ENCODE results near the gene XRN2. TPM values are rescaled to one million over a fixed set of nuclear protein-coding genes. Genes with fewer than 3 reads are reported as not detected.
A peak's percentile ranks its signal among the peaks of the same experiment; 100 is the strongest.

Gene XRN2, protein sequence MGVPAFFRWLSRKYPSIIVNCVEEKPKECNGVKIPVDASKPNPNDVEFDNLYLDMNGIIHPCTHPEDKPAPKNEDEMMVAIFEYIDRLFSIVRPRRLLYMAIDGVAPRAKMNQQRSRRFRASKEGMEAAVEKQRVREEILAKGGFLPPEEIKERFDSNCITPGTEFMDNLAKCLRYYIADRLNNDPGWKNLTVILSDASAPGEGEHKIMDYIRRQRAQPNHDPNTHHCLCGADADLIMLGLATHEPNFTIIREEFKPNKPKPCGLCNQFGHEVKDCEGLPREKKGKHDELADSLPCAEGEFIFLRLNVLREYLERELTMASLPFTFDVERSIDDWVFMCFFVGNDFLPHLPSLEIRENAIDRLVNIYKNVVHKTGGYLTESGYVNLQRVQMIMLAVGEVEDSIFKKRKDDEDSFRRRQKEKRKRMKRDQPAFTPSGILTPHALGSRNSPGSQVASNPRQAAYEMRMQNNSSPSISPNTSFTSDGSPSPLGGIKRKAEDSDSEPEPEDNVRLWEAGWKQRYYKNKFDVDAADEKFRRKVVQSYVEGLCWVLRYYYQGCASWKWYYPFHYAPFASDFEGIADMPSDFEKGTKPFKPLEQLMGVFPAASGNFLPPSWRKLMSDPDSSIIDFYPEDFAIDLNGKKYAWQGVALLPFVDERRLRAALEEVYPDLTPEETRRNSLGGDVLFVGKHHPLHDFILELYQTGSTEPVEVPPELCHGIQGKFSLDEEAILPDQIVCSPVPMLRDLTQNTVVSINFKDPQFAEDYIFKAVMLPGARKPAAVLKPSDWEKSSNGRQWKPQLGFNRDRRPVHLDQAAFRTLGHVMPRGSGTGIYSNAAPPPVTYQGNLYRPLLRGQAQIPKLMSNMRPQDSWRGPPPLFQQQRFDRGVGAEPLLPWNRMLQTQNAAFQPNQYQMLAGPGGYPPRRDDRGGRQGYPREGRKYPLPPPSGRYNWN
- total RNA-seq (2014; rRNA removed; shearing (Covaris generic)): 137 and 143 TPM in 2 replicates

DNA sequence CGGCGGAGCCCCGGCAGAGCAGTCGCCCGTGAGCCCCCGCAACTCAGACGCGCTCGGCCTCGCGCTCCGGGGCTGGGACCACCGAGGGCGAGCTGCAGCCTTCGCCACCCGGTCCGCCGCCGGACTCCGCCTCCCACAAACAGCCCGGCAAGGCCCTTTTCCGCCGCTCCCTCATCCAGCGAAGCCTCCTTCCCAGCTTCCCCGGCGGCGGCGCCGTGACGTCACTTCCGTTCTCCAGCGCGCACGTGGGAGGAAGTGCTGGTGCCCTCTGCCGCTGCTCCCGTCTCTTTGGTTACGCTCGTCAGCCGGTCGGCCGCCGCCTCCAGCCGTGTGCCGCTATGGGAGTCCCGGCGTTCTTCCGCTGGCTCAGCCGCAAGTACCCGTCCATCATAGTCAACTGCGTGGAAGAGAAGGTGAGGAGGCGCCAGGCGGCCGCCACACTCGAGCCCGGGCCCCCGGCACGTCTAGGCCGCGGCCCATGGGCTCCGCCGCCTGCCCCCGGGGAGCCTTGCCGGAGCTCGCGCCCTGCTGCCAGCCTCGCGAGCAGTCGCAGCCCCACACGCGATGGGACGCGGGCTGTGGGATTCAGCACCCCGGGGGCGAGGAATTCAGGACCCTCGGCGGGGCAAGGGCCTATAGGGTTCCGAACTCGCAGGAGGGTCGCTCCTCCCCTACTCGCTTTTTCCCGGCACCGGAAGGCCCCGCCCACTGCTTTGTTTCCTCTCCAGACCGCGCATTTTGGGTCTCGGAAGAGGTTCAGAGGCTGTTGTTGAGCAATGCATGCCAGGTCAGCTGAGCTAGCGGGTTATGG lies at the start of gene XRN2:
XRN2 (plus strand) TSS at position 271 of the 811 bp plus-strand sequence; CDS start at position 339, 68 bp downstream.
- Histone ChIP-seq H3K36me3 (replicated peaks; ENCODE audit: control insufficient read depth, insufficient read depth, low read length) (peaks cover under 1% of the 10 kb centered on the region; the same call in 1 of the 2 replicates), H3K27me3 (ENCODE audit: control insufficient read depth, insufficient read depth, low read length) (no peaks in the 10 kb centered on the region; the same call in 1 of the 2 replicates), H3K4me3 (ENCODE audit: insufficient read depth, low read depth, low read length) (peak within 1 kb of the TSS; percentile 96)
- peak; percentile 92 for DNase-seq

- Histone ChIP-seq H3K27me3 (ENCODE audit: control insufficient read depth, insufficient read depth, low read length) (no peaks in the 10 kb centered on the region), H3K4me3 (ENCODE audit: insufficient read depth, low read depth, low read length) (no peak overlapping the region), H3K36me3 (replicated peaks; ENCODE audit: control insufficient read depth, insufficient read depth, low read length) (no peaks in the 10 kb centered on the region)
- DNase-seq: no peak
Observed at GRCh38 chr20:21257192-21257591, 45.9 kb upstream of the XRN2 start.

- Histone ChIP-seq H3K27me3 (ENCODE audit: control insufficient read depth, insufficient read depth, low read length) (no peaks in the 10 kb centered on the region), H3K36me3 (replicated peaks; ENCODE audit: control insufficient read depth, insufficient read depth, low read length) (no peaks in the 10 kb centered on the region), H3K4me3 (ENCODE audit: insufficient read depth, low read depth, low read length) (no peak overlapping the region)
- no peak for DNase-seq
Observed at GRCh38 chr20:21258411-21258810, 44.7 kb upstream of the XRN2 start.

- H3K36me3 ChIP-seq (replicated peaks; ENCODE audit: control insufficient read depth, insufficient read depth, low read length): no peaks in the 10 kb centered on the region
- no peaks in the 10 kb centered on the region for H3K27me3 ChIP-seq (ENCODE audit: control insufficient read depth, insufficient read depth, low read length)
- H3K4me3 ChIP-seq (ENCODE audit: insufficient read depth, low read depth, low read length): no peak overlapping the region
- DNase-seq: no peak
Observed at GRCh38 chr20:21259346-21259745, 43.8 kb upstream of the XRN2 start.

- H3K27me3 ChIP-seq (ENCODE audit: control insufficient read depth, insufficient read depth, low read length): no peaks in the 10 kb centered on the region
- H3K36me3 ChIP-seq (replicated peaks; ENCODE audit: control insufficient read depth, insufficient read depth, low read length): no peaks in the 10 kb centered on the region
- DNase-seq: no peak
- H3K4me3 ChIP-seq (ENCODE audit: insufficient read depth, low read depth, low read length): no peak overlapping the region
Observed at GRCh38 chr20:21262812-21263211, 40.3 kb upstream of the XRN2 start.

DNA sequence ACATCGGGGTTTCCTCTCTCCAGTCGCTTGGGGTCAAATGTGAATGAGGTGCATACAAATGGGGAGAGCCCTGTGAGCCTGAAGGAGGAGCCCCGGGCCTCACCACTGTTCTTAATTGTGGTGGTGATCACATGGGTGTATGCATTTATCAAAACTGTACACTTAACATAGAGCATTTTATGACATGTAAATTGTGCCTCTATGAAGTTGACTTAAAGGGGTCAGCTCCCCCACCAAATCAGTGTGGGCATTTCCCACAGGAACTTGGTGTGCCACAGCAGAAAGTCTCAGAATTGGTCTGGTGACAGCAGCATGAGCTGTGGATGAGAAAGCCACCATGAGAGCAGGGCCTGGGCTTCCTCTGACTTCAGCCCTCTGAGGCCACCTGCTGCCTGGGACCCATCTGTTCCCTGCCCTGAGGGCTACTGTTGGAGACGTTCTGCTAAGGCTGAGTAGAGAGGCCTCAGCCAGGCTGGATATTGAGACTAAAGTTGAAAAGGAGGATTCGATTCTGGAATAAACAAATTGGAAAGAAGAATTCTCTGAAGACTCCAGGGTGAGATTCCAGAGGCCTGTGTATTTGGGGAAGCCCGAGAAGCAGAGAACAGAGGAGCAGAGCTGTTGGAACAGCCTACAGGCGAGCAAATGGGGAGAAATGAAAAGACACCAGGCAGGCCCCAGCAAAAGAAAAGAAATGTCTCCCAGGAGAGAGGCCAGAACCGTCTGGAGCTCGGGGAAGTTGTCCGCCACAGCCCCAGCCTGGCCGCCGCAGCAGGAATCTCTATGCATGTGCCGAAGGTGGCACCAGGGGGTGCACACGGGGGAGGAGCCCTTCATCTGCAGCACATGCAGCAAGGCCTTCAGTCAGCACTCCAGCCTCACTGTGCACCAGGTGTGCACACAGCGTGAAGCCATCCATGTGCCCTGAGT lies 37.6 kb upstream of the XRN2 start:
- H3K36me3 ChIP-seq (replicated peaks; ENCODE audit: control insufficient read depth, insufficient read depth, low read length): no peaks in the 10 kb centered on the region
- DNase-seq: no peak
- H3K4me3 ChIP-seq (ENCODE audit: insufficient read depth, low read depth, low read length): no peak overlapping the region
- H3K27me3 ChIP-seq (ENCODE audit: control insufficient read depth, insufficient read depth, low read length): no peaks in the 10 kb centered on the region

- H3K4me3 ChIP-seq (ENCODE audit: insufficient read depth, low read depth, low read length): no peak overlapping the region
- DNase-seq: no peak
- H3K36me3 ChIP-seq (replicated peaks; ENCODE audit: control insufficient read depth, insufficient read depth, low read length): no peaks in the 10 kb centered on the region
- H3K27me3 ChIP-seq (ENCODE audit: control insufficient read depth, insufficient read depth, low read length): no peaks in the 10 kb centered on the region
Observed at GRCh38 chr20:21266191-21266536, 37.0 kb upstream of the XRN2 start.

DNA sequence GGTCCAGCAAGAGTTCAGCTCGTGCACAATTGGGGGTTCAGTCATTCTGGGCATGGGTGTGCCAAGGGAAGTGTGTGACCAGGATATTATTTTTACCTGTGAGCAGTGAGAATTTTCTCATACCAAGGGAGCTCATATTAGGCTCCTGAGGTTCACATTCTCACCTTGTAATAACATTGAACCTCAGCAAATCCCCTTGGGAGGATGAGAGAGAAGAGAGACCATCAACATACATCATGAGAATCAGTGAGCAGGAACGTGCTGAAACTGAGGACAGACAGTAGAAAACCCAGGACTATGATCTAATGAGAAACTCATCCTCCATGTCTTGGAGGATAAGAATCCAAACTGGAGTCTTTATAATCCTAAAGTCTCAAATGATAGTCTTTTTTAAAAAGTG lies 33.4 kb upstream of the XRN2 start:
- H3K36me3 ChIP-seq (replicated peaks; ENCODE audit: control insufficient read depth, insufficient read depth, low read length): no peaks in the 10 kb centered on the region
- no peak for DNase-seq
- no peak overlapping the region for H3K4me3 ChIP-seq (ENCODE audit: insufficient read depth, low read depth, low read length)
- no peaks in the 10 kb centered on the region for H3K27me3 ChIP-seq (ENCODE audit: control insufficient read depth, insufficient read depth, low read length)

GRCh38 chr20:21270806-21271205 lies 32.3 kb upstream of the XRN2 start:
- no peaks in the 10 kb centered on the region for H3K27me3 ChIP-seq (ENCODE audit: control insufficient read depth, insufficient read depth, low read length)
- no peaks in the 10 kb centered on the region for H3K36me3 ChIP-seq (replicated peaks; ENCODE audit: control insufficient read depth, insufficient read depth, low read length)
- DNase-seq: no peak
- no peak overlapping the region for H3K4me3 ChIP-seq (ENCODE audit: insufficient read depth, low read depth, low read length)

DNA sequence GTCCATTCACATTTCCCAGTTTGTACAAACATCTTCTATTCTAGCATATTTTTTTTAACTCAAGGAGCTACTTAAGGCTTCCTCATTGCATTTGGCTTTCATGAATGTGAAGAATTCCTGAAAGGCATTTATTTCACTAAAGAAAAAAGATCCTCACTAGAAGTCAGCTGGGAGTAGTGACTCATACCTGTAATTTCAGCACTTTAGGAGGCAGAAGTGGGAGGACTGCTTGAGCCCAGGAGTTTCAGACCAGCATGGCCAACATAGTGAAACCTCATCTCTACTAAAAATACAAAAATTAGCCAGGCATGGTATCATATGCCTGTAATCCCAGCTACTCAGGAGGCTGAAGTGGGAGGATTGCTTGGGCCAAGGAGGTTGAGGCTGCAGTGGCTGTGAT lies 30.9 kb upstream of the XRN2 start:
- H3K36me3 ChIP-seq (replicated peaks; ENCODE audit: control insufficient read depth, insufficient read depth, low read length): no peaks in the 10 kb centered on the region
- no peaks in the 10 kb centered on the region for H3K27me3 ChIP-seq (ENCODE audit: control insufficient read depth, insufficient read depth, low read length)
- DNase-seq: no peak

DNA sequence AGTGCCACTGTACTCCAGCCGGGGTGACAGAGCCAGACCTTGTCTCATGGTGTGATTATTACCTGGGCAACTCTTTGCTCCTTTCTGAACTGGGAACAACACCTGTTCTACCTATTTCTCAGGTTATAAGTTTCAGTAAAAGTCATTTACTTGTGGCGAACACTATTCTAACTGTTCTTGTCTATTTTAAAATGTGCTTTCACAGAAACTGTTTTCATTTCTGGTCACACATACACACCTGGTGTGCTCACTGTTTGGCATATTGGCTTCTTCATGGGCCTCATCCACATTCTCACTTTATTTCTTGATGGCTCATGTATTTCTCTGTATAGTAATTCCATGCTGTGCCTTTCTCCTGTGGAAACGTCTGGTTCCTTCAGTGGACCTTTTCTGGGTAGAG lies 30.5 kb upstream of the XRN2 start:
- no peak overlapping the region for H3K4me3 ChIP-seq (ENCODE audit: insufficient read depth, low read depth, low read length)
- no peaks in the 10 kb centered on the region for H3K27me3 ChIP-seq (ENCODE audit: control insufficient read depth, insufficient read depth, low read length)
- DNase-seq: no peak
- H3K36me3 ChIP-seq (replicated peaks; ENCODE audit: control insufficient read depth, insufficient read depth, low read length): no peaks in the 10 kb centered on the region

More for the DNA sequence above, 30.9 kb upstream of the XRN2 start:
- no peak overlapping the region for H3K4me3 ChIP-seq (ENCODE audit: insufficient read depth, low read depth, low read length)

DNA sequence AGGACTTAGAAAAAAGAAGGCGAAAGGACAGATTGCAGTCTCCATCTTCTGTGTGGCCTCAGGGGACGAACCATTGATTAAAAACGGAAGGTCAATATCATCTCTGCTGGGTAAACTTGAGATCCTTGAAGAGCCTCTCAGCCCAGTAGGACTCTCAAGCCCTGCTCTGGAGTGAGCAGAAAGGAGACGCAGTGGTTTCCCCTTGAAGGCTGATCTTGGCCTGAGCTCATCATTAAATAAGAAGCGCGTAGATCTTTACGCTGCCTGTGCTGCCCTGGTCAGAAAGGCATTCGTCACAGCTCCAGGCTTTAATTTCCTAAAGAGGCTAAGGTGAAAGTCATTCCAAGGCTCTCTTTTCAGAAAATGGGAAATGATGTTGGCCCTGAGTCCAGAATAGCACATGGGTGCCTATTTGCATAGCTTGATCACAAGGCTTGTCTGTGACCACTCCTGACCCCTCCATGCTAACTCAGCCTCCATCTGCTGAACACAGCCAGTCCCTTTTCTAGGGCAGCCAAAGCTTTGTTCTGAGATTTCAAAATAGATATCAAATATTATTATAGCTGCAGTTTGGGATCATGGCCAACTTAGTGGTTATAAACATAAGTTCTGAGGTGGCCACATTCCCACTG lies 29.3 kb upstream of the XRN2 start:
- no peak for DNase-seq
- H3K27me3 ChIP-seq (ENCODE audit: control insufficient read depth, insufficient read depth, low read length): no peaks in the 10 kb centered on the region
- no peak overlapping the region for H3K4me3 ChIP-seq (ENCODE audit: insufficient read depth, low read depth, low read length)
- no peaks in the 10 kb centered on the region for H3K36me3 ChIP-seq (replicated peaks; ENCODE audit: control insufficient read depth, insufficient read depth, low read length)

DNA sequence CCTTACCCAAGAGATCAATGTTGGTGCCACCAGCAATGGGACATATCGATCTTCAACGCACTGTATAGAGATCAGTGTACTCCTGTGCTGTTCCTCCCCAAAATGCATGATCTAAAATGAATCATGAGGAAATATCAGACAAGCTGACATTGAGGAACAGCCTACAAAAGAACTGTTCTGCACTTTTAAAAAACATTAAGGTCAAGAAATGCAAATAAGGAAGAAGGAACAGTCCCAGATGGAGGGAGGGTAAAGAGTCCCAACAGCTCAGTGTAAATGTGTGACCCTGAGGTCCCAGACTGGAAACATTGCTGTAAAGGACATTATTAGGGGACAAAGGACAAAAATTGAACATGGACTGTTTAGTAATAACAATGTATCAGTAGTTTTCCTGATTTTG lies 24.3 kb upstream of the XRN2 start:
- Histone ChIP-seq H3K4me3 (ENCODE audit: insufficient read depth, low read depth, low read length) (no peak overlapping the region), H3K36me3 (replicated peaks; ENCODE audit: control insufficient read depth, insufficient read depth, low read length) (no peaks in the 10 kb centered on the region), H3K27me3 (ENCODE audit: control insufficient read depth, insufficient read depth, low read length) (no peaks in the 10 kb centered on the region)
- DNase-seq: no peak

All from H7 (cell line).